TTC549 (cell line): ENCODE results near the gene SERPINI2.

Source experiments
- FAIRE-seq: peaks from 2 replicates; lab custom pipeline; 2012; peaks lifted over from hg19 to GRCh38; lab: Jason Lieb, UNC

Gene SERPINI2

GRCh38 chr3:167473863-167474262, at the start of gene SERPINI2:
SERPINI2 (minus strand) TSS chr3:167474042; CDS start chr3:167471834, 2,208 bp downstream.
- FAIRE-seq: no peak

DNA sequence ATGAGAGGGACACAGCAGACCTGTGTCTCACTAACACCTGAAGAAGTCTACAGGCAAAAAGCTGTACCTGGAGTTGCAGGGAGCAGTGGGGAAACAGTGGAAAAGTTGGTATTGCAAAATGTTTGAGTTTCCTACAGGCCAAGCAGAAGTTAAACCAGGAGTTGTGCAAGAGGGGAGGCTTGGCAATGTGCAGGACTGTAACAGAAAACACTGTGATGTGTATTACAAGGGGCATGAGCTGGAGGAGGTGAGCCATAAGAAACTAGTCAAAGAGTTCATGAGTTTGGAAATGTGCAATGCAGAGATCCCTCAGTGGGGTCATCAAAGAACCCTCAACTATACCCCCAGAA, 47.1 kb upstream of the SERPINI2 start:
- FAIRE-seq: no peak

DNA sequence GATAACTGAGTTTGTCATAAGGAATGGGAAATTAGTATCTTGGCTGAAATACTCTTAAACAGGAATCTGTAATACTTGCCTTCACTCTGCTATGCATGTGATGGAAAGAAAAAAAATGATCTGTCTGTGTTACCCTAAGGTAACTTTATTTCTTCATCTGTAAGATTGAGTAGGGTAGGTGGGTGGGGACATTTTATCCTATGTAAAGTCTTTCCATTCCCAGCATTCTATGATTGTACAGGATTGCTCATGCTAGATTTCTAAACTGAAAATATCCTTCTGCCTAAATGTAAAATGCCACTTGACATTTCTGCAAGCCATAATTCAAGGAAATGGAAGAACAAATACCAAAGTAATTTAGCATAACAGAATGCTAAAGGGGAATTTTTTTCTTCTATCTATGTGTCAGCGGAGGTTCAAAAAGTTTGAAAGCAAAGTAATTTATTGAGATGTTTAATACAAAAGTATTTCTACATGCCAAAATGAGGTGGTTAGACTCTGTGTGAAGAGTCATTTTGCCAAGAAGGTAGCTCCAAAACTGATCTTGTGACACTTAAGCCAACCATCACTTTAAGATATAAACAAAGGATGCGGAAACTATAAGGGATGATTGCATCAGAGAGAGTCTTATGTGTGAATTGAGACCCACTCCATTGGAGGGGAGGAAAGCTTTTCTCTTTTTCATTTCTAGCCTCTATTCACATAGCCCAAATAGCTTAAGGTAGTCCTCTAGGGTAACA, 46.6 kb upstream of the SERPINI2 start:
- no peak for FAIRE-seq

- no peak for FAIRE-seq
Observed at GRCh38 chr3:167507954-167508353, 34.1 kb upstream of the SERPINI2 start.

DNA sequence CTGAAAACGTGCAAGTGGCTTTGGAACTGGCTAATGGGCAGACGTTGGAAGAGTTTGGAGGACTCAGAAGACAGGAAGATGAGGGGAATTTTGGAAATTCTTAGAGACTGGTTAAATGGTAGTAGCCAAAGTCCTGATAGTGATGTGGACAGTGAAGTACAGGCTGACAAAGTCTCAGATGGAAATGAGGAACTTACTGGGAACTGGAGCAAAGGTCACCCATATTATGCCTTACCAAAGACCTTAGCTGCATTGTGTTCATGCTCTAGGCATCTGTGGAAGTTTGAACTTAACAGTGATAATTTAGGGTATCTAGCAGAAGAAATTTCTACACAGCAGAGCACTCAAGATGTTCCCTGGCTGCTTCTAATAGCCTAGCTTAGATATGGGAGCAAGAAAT, 28.6 kb upstream of the SERPINI2 start:
- no peak for FAIRE-seq

GRCh38 chr3:167501941-167502340, 28.1 kb upstream of the SERPINI2 start:
- no peak for FAIRE-seq

DNA sequence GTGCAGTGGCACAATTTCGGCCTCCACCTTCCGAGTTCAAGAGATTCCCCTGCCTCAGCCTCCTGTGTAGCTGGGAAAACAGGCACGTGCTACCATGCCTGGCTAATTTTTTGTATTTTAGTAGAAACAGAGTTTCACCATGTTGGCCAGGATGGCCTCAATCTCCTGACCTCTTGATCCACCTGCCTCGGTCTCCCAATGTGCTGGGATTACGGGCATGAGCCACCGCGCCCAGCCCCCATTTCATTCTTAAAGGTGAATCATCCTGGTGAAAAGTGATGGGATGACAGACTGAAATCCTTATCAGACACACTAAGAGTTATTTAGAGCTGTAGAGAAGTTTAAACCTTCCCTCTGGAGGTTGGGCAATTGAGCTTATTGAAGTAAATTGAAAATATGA, 24.1 kb upstream of the SERPINI2 start:
- no peak for FAIRE-seq

DNA sequence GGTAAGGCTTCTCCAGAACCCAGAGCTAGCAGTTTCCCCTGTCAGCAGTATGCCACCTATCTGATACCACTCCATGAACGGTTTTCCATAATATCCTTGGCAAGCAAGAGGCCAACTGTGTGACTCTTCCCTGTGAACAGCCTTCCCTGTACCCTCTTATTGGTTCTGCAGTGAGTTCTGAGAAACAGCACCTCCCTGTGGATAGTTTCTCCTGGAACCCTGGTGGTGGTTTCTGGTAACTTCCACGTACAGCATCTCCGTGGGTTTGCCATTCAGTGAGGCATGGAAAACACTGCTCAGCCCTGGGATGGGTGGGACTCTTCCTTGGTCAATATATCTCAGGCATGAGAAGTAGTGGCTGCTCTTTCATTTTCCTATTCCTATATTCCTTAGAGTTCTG, 19.4 kb upstream of the SERPINI2 start:
- no peak for FAIRE-seq

DNA sequence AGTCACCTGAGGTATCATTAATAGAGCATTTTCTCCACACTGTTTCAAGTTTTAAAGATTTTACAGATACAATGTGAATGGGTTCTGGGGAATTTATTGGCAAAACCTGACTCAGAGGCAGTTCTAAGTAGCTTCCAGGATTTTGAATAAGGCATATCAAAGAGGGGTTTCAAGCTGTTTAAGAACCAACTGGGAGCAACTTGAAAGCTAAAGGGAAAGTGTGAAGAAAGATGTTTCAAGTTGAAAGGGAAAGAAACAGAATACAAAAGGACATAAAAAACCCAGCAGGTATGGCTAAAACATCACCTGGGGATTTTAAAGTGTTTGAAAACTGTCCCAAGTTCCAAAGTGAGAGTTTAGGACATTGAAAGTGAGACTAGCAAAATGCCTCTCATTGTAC, 17.8 kb upstream of the SERPINI2 start:
- no peak for FAIRE-seq

GRCh38 chr3:167489571-167489970, 15.7 kb upstream of the SERPINI2 start:
- FAIRE-seq: no peak

GRCh38 chr3:167487556-167487955, 13.7 kb upstream of the SERPINI2 start:
- FAIRE-seq: no peak

DNA sequence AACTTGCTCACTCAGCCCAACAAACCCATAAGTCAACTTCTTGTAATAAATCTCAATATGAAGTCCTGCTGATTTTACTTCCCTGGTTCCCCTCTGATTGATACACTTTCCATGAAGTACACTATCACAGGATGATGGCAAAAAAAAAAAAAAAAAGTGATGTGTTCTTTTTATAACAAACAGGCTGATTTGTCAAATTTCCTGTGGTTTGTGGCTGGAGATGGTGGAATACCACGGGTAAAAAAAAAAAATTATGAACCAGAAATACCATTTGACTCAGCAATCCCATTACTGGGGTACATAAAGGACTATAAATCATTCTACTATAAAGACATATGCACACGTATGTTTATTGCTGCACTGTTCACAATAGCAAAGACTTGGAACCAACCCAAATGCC, 10.7 kb upstream of the SERPINI2 start:
- no peak for FAIRE-seq

DNA sequence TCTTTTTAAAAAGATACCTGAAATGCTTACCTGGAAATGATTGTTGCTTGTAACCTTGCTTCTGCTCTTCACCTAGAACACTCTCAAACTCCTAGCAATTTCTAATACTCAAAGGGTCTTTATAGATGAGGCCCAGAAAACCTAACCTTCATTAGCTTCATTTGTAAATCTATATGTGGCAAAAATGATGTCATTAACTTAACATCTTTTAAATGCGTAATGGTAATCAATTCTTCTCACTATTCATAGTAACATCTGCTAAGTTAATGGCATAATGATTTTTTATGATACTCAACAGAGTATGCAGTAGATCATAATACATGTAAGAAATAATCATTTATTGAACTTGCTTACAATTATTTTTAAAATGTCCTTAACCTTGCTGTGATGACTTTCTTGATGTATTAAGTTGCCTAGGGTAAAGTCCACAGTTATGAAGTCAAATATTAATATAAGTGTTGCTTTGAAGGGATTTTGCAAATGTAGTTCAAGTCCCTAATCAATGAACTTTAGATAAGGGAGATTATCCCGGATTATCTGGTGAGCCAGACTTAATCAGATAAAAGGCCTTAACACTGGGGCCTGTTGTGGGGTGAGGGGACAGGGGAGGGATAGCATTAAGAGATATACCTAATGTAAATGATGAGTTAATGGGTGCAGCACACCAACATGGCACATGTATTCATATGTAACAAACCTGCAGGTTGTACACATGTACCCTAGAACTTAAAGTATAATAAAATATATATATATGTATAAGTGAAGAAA, 10.1 kb upstream of the SERPINI2 start:
- FAIRE-seq: no peak

- no peak for FAIRE-seq
Observed at GRCh38 chr3:167481164-167481563, 7.3 kb upstream of the SERPINI2 start.

- no peak for FAIRE-seq
Observed at GRCh38 chr3:167480748-167481147, 6.9 kb upstream of the SERPINI2 start.

DNA sequence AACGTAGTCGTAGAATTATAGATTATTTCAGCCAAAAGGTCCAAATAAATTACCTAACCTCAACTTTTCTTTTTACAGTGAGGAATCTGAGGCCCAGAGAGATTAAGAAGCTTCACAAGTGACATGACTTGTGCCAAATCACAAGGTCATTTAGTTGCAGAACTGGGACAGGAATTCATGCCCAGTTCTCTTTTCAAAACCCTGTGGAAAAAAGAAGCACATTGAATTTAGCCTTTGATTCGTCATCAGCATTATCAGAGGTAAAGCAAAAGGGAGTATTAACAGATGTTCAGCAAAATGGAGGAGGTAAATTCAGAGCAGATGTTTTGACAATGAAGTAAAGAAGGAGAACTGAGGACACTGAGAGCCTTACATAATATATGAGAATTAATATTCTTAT, 4.5 kb downstream of the SERPINI2 start:
- FAIRE-seq: no peak

GRCh38 chr3:167467848-167468611, 5.8 kb downstream of the SERPINI2 start:
- no peak for FAIRE-seq

DNA sequence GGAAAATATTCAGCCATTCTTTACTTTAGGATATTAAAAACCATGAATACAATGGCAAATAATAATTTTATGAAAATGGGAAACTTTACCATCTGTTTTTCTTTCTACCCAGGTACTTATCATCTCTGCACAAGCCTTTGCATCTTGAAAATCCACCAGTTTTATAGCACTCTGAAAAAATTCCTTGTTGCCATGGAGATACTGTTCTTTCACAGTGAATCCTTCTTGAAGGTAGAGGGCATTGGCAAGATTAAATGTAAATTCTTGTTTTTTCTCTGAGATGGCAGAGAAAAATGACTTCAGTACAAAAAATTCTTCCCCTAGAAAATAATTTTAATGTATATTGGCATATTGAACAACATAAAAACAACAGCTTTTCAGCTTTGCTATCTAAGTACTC, 6.9 kb downstream of the SERPINI2 start:
- FAIRE-seq: no peak

DNA sequence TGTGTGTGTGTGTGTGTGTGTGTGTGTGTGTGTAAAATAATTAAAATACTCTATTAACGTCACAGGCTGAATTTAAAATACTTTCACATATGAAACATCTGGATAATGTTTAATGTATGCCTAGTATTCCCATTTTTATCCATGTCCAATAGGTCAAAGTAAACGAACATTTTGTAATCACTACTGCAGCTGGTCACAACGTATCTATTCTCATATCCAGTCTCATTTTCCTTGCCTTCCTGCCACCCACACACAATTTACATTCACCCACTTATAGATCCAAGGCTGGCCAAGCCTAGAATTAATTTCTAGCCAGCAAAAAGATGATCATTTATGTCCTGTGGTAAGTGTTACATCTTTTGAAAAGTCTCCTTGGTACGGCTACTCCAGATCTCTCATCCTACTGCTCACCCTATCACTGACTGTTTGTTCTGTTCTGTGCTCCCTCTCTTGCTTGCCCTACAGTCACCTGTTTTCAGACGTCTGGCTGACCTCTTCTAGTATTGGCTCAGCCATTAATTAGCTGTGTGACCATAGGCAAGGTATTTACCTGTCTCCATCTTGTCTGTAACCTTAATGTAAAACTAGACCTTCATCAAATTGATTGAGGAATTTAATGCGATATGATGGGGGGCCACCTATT, 17.6 kb downstream of the SERPINI2 start:
- no peak for FAIRE-seq

DNA sequence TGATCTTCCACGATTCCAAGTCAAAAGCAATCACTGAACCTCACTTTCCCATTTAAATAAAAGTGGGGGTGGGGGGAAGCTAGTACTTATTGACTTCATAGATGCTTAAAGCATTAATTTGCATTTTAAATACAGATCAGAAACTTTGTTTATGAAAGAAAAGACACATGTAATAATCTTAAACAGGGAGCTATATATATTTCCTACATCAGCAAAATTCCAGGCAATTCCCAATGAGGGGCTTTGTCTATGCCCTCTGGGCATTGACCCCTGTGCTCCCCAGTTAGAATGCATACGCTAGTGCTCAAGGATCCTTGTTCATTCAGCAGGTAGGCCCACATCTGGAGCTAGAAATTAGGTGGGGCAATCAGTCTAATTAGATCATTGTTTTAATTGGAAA, 20.0 kb downstream of the SERPINI2 start:
- no peak for FAIRE-seq

DNA sequence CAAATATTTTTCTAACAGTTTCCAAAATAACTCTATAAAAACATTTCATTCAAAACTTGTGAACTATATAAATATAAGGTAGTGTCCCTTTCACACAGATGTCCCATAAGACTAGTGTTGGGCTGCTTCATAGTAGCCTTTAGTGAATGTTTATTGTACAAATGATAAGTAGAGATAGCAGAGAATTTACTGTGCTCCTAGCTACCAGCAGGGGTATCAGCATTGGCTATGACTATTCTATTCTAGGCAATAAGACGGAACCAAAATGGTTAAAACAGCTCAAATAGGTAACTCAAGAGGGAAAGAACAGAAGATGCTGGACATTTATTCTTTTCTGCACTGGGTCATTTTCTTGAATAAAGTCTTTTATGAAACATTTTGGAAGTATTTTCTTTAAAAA, 22.6 kb downstream of the SERPINI2 start:
- FAIRE-seq: no peak

- FAIRE-seq: no peak
Observed at GRCh38 chr3:167450675-167451074, 23.2 kb downstream of the SERPINI2 start.

- FAIRE-seq: no peak
Observed at GRCh38 chr3:167450195-167450594, 23.6 kb downstream of the SERPINI2 start.
